Activated CD4-positive, alpha-beta T cell treated with anti-CD3 and anti-CD28 coated beads, Interleukin-2, amount 50 U/mL, for 48 hours (primary cell): Measurements from ENCODE around the gene AP1AR.

Experiments
- DNase-seq, 2 experiments: peaks; one replicate each; pipeline ENCODE4 v3.0.0-alpha.2; 2020

The AP1AR gene

DNA sequence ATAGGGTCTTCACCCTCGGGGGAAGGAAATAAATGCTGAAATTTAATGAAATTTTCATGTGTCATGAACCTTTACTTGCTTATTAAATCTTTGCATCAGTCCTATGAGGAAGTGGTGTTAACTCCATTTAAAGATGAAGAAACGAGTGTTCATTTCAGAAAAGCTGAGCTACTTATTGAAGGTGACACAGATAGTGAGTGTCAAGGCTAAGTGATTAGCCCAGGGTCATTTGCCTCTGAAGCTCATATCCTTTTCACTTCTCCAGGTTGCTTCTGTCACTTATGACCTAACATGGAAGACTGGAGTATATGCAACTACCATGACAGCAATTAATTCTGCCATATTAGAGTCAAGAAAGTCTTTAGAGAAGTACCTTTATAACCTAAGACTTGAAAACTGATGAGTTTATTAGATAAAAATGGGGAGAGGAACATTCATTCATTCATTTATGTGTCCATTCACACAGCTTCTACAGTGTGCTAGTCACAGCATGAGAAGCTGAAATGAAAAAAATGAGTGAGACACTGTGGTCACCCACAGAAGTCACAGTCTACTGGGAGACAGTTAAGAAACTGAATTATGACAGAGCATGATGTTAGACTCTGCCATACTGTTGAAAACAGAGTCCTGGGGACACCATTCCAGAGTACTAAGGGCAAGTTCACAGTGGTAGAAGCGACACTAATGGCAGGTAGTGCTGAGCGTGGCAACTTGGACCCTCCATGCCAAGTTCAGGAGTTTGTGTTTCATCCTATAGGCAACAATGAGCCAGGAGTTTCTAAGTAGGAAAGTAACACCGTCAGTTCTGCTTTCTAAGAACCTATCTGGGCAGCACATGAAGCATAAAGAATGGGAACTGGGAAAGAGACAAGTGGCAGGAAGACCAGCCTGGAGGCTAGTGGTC lies 86.9 kb downstream of the AP1AR start:
- no peak for DNase-seq
